Caco-2 (cell line): ENCODE data around the gene GAS7. TPM values are rescaled to one million over a fixed set of nuclear protein-coding genes. Genes with fewer than 3 reads are reported as not detected.
"Not testable (repeated sequence)": the region's sequence is repeated elsewhere in the genome, so short reads cannot be mapped to it uniquely, and the experiment has no call there.

Experiments
- BruUV-seq: library from RNA; stranded (reverse); fragments of 400-500 nt; replicated peaks from 2 replicates; lab custom pipeline; 2021; lab: Mats Ljungman, UMichigan
- CTCF ChIA-PET: fragments of 300-600 bp; sonication (Branson Sonifier 250); formaldehyde crosslinking; loops from one replicate; lab custom pipeline; 2022; ENCODE audit warnings: antibody characterized with exemption; lab: Charles Lee
- POLR2A ChIA-PET: fragments of 300-600 bp; sonication (Branson Sonifier 250); formaldehyde crosslinking; loops from one replicate; lab custom pipeline; 2022; ENCODE audit warnings: antibody characterized with exemption; lab: Charles Lee
- DNase-seq, 2 experiments: peaks; one replicate each; pipeline versions ENCODE4 v3.0.0 to v3.0.0-alpha.2; 2020 to 2022
- H3K27me3 ChIP-seq: replicated peaks from 2 replicates; pipeline ENCODE4 v1.6.0; 2011; ENCODE audit warnings: low read length; ENCODE audit not compliant: control insufficient read depth, insufficient read depth
- H3K36me3 ChIP-seq: 2 replicates; pipeline ENCODE4 v1.5.1; 2011; ENCODE audit warnings: low read length; ENCODE audit not compliant: control insufficient read depth, insufficient read depth
- H3K4me1 ChIP-seq: fragments of 250-450 bp; sonication (Bioruptor Pico); 2 replicates; pipeline ENCODE4 v1.5.1; 2020; ENCODE audit warnings: mild to moderate bottlenecking
- H3K4me3 ChIP-seq: 2 replicates; pipeline ENCODE4 v1.5.1; 2011; ENCODE audit warnings: low read depth, mild to moderate bottlenecking, control low read depth, low read length
- H3K9me3 ChIP-seq: fragments of 250-450 bp; sonication (Bioruptor Pico); 2 replicates; pipeline ENCODE4 v1.5.1; 2020; ENCODE audit warnings: mild to moderate bottlenecking, moderate library complexity
- H3K27ac Mint-ChIP-seq: one replicate; pipeline ENCODE4 v1.8.0; 2022; ENCODE audit warnings: mixed read lengths; ENCODE audit not compliant: unreplicated experiment
- H3K27me3 Mint-ChIP-seq: one replicate; pipeline ENCODE4 v1.8.0; 2022; ENCODE audit warnings: mixed read lengths; ENCODE audit not compliant: insufficient read depth, unreplicated experiment
- H3K36me3 Mint-ChIP-seq: one replicate; pipeline ENCODE4 v1.8.0; 2022; ENCODE audit warnings: mild to moderate bottlenecking, mixed read lengths; ENCODE audit not compliant: insufficient read depth, unreplicated experiment
- H3K4me1 Mint-ChIP-seq: one replicate; pipeline ENCODE4 v1.8.0; 2022; ENCODE audit warnings: low read depth, mixed read lengths; ENCODE audit not compliant: unreplicated experiment
- H3K4me3 Mint-ChIP-seq: one replicate; pipeline ENCODE4 v1.8.0; 2022; ENCODE audit warnings: mild to moderate bottlenecking, moderate library complexity, mixed read lengths; ENCODE audit not compliant: unreplicated experiment
- H3K9me3 Mint-ChIP-seq: one replicate; pipeline ENCODE4 v1.8.0; 2022; ENCODE audit warnings: mixed read lengths; ENCODE audit not compliant: unreplicated experiment
- intact Hi-C: fragments of 100-400 bp; cut with micrococcal nuclease; formaldehyde crosslinking; loops from one replicate; pipeline ENCODE4 v1.10.0; 2022; ENCODE audit not compliant: unreplicated experiment
- total RNA-seq: library from RNA; stranded (reverse); gene quantifications from 2 replicates; pipeline ENCODE4 v1.2.3, GENCODE V29; 2022
- TF ChIP-seq, protein P1 (sequence below), 2 experiments: fragments of 200-600 bp in 1 of 2; IDR thresholded peaks; 1 replicate in 1 of 2; 2 replicates in 1 of 2; pipeline versions ENCODE4 v1.5.1 to v1.8.0; 2011 to 2022; ENCODE audit warnings: antibody characterized with exemption in 1 of 2, control low read depth in 1 of 2, inconsistent platforms in 1 of 2, low read depth in 1 of 2, low read length in 1 of 2, mild to moderate bottlenecking in 1 of 2, moderate library complexity in 1 of 2; ENCODE audit not compliant: insufficient read depth in 1 of 2, severe bottlenecking in 1 of 2, unreplicated experiment in 1 of 2

The GAS7 gene
- total RNA-seq, 1 experiment from 2014 or later: 0.34 TPM

DNA sequence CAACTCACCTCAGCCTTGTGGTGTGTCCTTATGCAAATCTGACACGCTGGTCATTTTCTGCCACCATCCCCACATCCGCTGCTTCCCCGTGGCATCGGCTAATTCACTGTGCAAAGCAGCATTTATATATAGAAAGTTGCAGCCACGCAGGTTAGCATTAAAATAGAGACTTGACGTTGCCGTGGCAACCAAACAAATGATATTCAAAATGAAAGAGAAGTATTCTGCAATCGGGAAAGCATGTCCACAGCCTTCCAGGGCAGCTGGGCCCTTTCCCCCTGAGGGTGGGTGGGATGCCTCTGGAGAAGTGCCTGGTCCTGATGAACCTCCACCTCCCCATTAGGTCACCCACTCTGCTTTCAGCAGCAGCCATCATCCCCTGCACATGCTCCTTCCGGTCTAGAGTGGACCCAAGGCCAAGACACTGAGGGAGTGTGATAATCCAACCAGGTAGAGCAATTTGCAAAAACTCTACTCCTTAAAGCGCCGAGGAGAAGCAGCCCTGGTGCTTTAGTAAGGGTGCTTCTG, 138.7 kb downstream of the GAS7 start:
- no peaks in the 10 kb centered on the region for H3K36me3 Mint-ChIP-seq
- DNase-seq: no peak
- no peak overlapping the region for H3K4me3 ChIP-seq
- H3K9me3 Mint-ChIP-seq: no peaks in the 10 kb centered on the region
- BruUV-seq: no TSS peak
- H3K9me3 ChIP-seq: no peaks in the 10 kb centered on the region
- TF ChIP-seq, protein P1, sequence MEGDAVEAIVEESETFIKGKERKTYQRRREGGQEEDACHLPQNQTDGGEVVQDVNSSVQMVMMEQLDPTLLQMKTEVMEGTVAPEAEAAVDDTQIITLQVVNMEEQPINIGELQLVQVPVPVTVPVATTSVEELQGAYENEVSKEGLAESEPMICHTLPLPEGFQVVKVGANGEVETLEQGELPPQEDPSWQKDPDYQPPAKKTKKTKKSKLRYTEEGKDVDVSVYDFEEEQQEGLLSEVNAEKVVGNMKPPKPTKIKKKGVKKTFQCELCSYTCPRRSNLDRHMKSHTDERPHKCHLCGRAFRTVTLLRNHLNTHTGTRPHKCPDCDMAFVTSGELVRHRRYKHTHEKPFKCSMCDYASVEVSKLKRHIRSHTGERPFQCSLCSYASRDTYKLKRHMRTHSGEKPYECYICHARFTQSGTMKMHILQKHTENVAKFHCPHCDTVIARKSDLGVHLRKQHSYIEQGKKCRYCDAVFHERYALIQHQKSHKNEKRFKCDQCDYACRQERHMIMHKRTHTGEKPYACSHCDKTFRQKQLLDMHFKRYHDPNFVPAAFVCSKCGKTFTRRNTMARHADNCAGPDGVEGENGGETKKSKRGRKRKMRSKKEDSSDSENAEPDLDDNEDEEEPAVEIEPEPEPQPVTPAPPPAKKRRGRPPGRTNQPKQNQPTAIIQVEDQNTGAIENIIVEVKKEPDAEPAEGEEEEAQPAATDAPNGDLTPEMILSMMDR (IDR thresholded peaks at IDR 0.05; ENCODE audit: insufficient read depth in 1 of 2, low read depth in 1 of 2, low read length in 1 of 2, severe bottlenecking in 1 of 2, unreplicated experiment in 1 of 2): no peak
- POLR2A ChIA-PET: no interaction called here
- no peaks in the 10 kb centered on the region for H3K4me1 ChIP-seq
- CTCF ChIA-PET: no interaction called here
- H3K36me3 ChIP-seq: no peaks in the 10 kb centered on the region
- intact Hi-C loops: no loop called here
- no peak overlapping the region for H3K27ac Mint-ChIP-seq
- H3K27me3 ChIP-seq: no peaks in the 10 kb centered on the region
- no peak overlapping the region for H3K4me3 Mint-ChIP-seq
- no peaks in the 10 kb centered on the region for H3K4me1 Mint-ChIP-seq
- no peaks in the 10 kb centered on the region for H3K27me3 Mint-ChIP-seq

DNA sequence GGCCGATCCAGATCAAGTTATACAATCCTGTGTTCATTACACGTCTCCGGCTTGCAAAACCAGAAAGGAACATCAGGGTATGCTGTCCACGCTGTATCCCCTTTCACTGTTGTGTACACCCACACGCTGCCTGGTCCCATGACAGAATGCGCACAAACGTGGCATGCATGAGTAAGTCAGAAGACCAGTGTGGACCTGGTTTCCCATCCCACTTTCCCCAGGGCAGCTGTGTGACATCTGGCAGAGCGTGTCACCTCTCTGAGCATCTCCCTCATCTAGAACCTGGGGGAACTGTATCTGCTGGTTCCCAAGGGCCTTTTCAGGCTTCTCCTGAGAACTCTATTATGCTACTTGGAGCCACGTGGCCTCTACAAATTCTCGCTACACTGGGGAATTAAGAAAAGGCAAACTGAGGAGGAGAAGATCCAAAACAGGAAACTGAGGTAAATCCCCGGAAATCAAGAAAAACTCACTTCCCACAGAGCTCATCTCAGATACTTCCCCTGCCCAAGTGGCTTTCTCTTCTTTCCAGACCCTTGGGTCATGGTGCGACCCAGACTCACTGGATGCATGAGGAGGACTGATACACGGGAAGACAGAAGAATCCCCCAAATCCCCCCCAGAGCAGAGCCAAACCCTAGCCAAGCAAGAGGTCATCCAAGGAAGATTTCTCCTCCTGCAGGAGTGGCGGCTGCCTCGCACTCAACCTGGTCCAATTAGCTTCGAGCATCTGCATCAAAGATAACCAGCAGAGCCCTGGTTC, 139.3 kb downstream of the GAS7 start:
- Mint-ChIP-seq H3K27me3 (no peaks in the 10 kb centered on the region), H3K27ac (no peak overlapping the region), H3K36me3 (no peaks in the 10 kb centered on the region), H3K4me3 (no peak overlapping the region), H3K4me1 (no peaks in the 10 kb centered on the region), H3K9me3 (no peaks in the 10 kb centered on the region)
- H3K36me3 ChIP-seq: no peaks in the 10 kb centered on the region
- intact Hi-C loops: no loop called here
- TF ChIP-seq, protein P1 (IDR thresholded peaks at IDR 0.05; ENCODE audit: insufficient read depth in 1 of 2, low read depth in 1 of 2, low read length in 1 of 2, severe bottlenecking in 1 of 2, unreplicated experiment in 1 of 2): no peak
- no TSS peak for BruUV-seq
- H3K4me1 ChIP-seq: no peaks in the 10 kb centered on the region
- CTCF ChIA-PET: no interaction called here
- POLR2A ChIA-PET: no interaction called here
- no peaks in the 10 kb centered on the region for H3K9me3 ChIP-seq
- H3K4me3 ChIP-seq: no peak overlapping the region
- no peaks in the 10 kb centered on the region for H3K27me3 ChIP-seq
- DNase-seq: no peak

DNA sequence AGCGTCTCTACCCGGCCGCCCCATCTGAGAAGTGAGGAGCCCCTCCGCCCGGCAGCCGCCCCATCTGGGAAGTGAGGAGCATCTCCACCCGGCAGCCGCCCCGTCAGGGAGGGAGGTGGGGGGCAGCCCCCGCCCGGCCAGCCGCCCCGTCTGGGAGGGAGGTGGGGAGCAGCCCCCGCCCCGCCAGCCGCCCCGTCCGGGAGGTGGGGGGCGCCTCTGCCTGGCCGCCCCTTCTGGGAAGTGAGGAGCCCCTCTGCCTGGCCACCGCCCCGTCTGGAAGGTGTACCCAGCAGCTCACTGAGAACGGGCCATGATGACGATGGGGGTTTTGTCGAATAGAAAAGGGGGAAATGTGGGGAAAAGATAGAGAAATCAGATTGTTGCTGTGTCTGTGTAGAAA, 140.9 kb downstream of the GAS7 start:
- BruUV-seq, H3K36me3 ChIP-seq, H3K4me3 Mint-ChIP-seq, H3K27me3 Mint-ChIP-seq, H3K27me3 ChIP-seq, H3K9me3 Mint-ChIP-seq, H3K36me3 Mint-ChIP-seq, H3K9me3 ChIP-seq, DNase-seq, H3K4me1 Mint-ChIP-seq, CTCF ChIA-PET, intact Hi-C loops, H3K4me3 ChIP-seq, POLR2A ChIA-PET, H3K27ac Mint-ChIP-seq, H3K4me1 ChIP-seq: not testable (repeated sequence)
